HG03469 (cell line): ENCODE data around the gene SOX6.

Source experiments
- ATAC-seq: cut with Tn5 transposase; IDR thresholded peaks from one replicate; pipeline ENCODE4 v1.9.1; 2021; ENCODE audit warnings: mild to moderate bottlenecking, moderate library complexity, moderate number of reproducible peaks; ENCODE audit not compliant: unreplicated experiment

Gene SOX6

GRCh38 chr11:16114431-16114830 is 241.9 kb downstream of the SOX6 start:
- ATAC-seq, result no peak

- no peak for ATAC-seq
Observed at GRCh38 chr11:16111690-16112089, 244.7 kb downstream of the SOX6 start.

- ATAC-seq, result no peak
Observed at GRCh38 chr11:16110886-16111285, 245.5 kb downstream of the SOX6 start.

GRCh38 chr11:16099343-16099900 is 256.9 kb downstream of the SOX6 start:
- ATAC-seq, result no peak

- ATAC-seq, result no peak
Observed at GRCh38 chr11:16098526-16099205, 257.7 kb downstream of the SOX6 start.

GRCh38 chr11:16097543-16097942 is 258.8 kb downstream of the SOX6 start:
- no peak for ATAC-seq

GRCh38 chr11:16096336-16096735 is 260.0 kb downstream of the SOX6 start:
- no peak for ATAC-seq

- no peak for ATAC-seq
Observed at GRCh38 chr11:16095756-16096155, 260.6 kb downstream of the SOX6 start.

GRCh38 chr11:16093889-16094653 is 262.3 kb downstream of the SOX6 start:
- no peak for ATAC-seq

- ATAC-seq, result no peak
Observed at GRCh38 chr11:16091862-16092261, 264.5 kb downstream of the SOX6 start.

GRCh38 chr11:16089481-16089880 is 266.9 kb downstream of the SOX6 start:
- ATAC-seq, result no peak

- ATAC-seq, result no peak
Observed at GRCh38 chr11:16088774-16089173, 267.6 kb downstream of the SOX6 start.

GRCh38 chr11:16087886-16088285 is 268.5 kb downstream of the SOX6 start:
- no peak for ATAC-seq

- ATAC-seq, result no peak
Observed at GRCh38 chr11:16086229-16086819, 270.0 kb downstream of the SOX6 start.

GRCh38 chr11:16082095-16083055 is 274.0 kb downstream of the SOX6 start:
- ATAC-seq, result no peak

GRCh38 chr11:16081382-16082094 is 274.8 kb downstream of the SOX6 start:
- no peak for ATAC-seq

- ATAC-seq, result no peak
Observed at GRCh38 chr11:16080688-16081381, 275.5 kb downstream of the SOX6 start.

- ATAC-seq, result no peak
Observed at GRCh38 chr11:16078936-16079335, 277.4 kb downstream of the SOX6 start.

- ATAC-seq, result no peak
Observed at GRCh38 chr11:16070573-16070972, 285.8 kb downstream of the SOX6 start.
